Spleen (tissue), 11 donors: ENCODE measurements around the gene BEST1. TPM values are rescaled to one million over a fixed set of nuclear protein-coding genes. Genes with fewer than 3 reads are reported as not detected.

Source experiments
- DNase-seq: peaks from one replicate; pipeline ENCODE4 v3.0.0-alpha.2; 2020
- H3K27ac ChIP-seq, 8 donors: fragments of 200-600 bp; sonication (generic) in 7 of 8; 1 replicate in 4 of 8; 2 replicates in 4 of 8; pipeline versions ENCODE4 v1.5.0 to v1.8.0; 2016 to 2021; ENCODE audit warnings: inconsistent platforms in 4 of 8, mild to moderate bottlenecking in 4 of 8, moderate library complexity in 1 of 8
- H3K27me3 ChIP-seq, 7 donors: fragments of 200-600 bp; sonication (generic) in 6 of 7; replicated peaks in 1 of 7; 1 replicate in 4 of 7; 2 replicates in 3 of 7; pipeline versions ENCODE4 v1.5.0 to v1.8.0; 2016 to 2021; ENCODE audit warnings: inconsistent platforms in 3 of 7, mild to moderate bottlenecking in 1 of 7
- H3K36me3 ChIP-seq, 6 donors: fragments of 200-600 bp; sonication (generic) in 5 of 6; 1 replicate in 4 of 6; 2 replicates in 2 of 6; pipeline versions ENCODE4 v1.5.0 to v1.8.0; 2016 to 2021; ENCODE audit warnings: inconsistent platforms in 2 of 6
- H3K4me1 ChIP-seq, 6 donors: fragments of 200-600 bp; sonication (generic) in 5 of 6; 1 replicate in 3 of 6; 2 replicates in 3 of 6; pipeline versions ENCODE4 v1.5.0 to v1.8.0; 2016 to 2021; ENCODE audit warnings: inconsistent platforms in 3 of 6
- H3K4me3 ChIP-seq, 8 donors: fragments of 200-600 bp; sonication (generic) in 7 of 8; 1 replicate in 4 of 8; 2 replicates in 4 of 8; pipeline versions ENCODE4 v1.5.0 to v1.8.0; 2016 to 2021; ENCODE audit warnings: inconsistent platforms in 4 of 8, mild to moderate bottlenecking in 4 of 8, moderate library complexity in 2 of 8
- H3K9me3 ChIP-seq, 8 donors: fragments of 200-600 bp; sonication (generic) in 7 of 8; 1 replicate in 4 of 8; 2 replicates in 4 of 8; pipeline versions ENCODE4 v1.5.0 to v1.8.0; 2016 to 2021; ENCODE audit warnings: inconsistent platforms in 4 of 8
- CTCF ChIP-seq, 11 experiments: fragments of 200-600 bp in 7 of 11; fragments of 450-650 bp in 4 of 11; sonication (generic) in 4 of 11; IDR thresholded peaks in 8 of 11; conservative IDR thresholded peaks in 3 of 11; 1 replicate in 7 of 11; 2 replicates in 4 of 11; pipeline versions ENCODE4 v1.4.0 to v1.8.0; 2016 to 2021; ENCODE audit warnings: antibody characterized with exemption in 11 of 11, inconsistent platforms in 4 of 11, mild to moderate bottlenecking in 1 of 11
- POLR2A ChIP-seq, 3 donors: fragments of 450-650 bp; IDR thresholded peaks; one replicate each; pipeline ENCODE4 v1.5.1; 2017; ENCODE audit warnings: antibody characterized with exemption in 3 of 3, mild to moderate bottlenecking in 1 of 3
- POLR2AphosphoS5 ChIP-seq, 3 donors: sonication (generic); formaldehyde crosslinking; IDR thresholded peaks; one replicate each; pipeline ENCODE4 v1.5.1; 2017; ENCODE audit warnings: antibody characterized with exemption in 3 of 3
- WGBS, 5 donors: extraction: QIAGEN DNeasy Blood & Tissue Kit in 3 of 5; methylation state at CpG; one replicate each; pipeline versions ENCODE4 v1.1.5 to v1.1.7; 2013 to 2018; 5-methylcytosine and 5-hydroxymethylcytosine counted together
- intact Hi-C: fragments of 100-400 bp; cut with DNase I; formaldehyde crosslinking; loops from one replicate; pipeline ENCODE4 v1.15.0; 2023; ENCODE audit warnings: low total_unique reads
- polyA plus RNA-seq, 3 donors: library from polyadenylated mRNA; stranded (reverse); fragments of 200-250 nt; gene quantifications; one replicate each; pipeline ENCODE4 v1.2.1, GENCODE V29; 2013
- total RNA-seq, 7 donors: library from RNA; depleted of rRNA in 3 of 7; stranded (reverse); fragments of >200 nt in 3 of 7; fragmentation: NEBNext Ultra II Directional in 4 of 7; extraction: Animal tissue kit (Norgen Biotek cat#: 25700) in 4 of 7; gene quantifications; one replicate each; pipeline versions ENCODE4 v1.1.0 to v1.2.1, GENCODE V29; 2016 to 2021
- donor health status: healthy with polysubstance abuse.
- donor health status: DM: no; HTN: no; CAD: no; lungs with moderate emphysema.
- donor health status: DM: no; HTN: no; CAD: no.
- donor health status: Bipolar disorder and iron deficiency.
- donor health status: healthy.
- donor health status: DM: no; HTN: no; CAD: no.
- donor health status: DM: yes; HTN: yes; CAD: no.

The BEST1 gene
- total and polyA plus RNA-seq, 10 donors, result 2.6 to 20.4 (median 10.8) TPM

- no peaks in the 10 kb centered on the region for H3K9me3 ChIP-seq
- 62 to 81% (median 68%) methylated on average over 3 of the region's 3 CpGs for WGBS, 5 donors
- H3K27me3 ChIP-seq, result peaks cover 0 to 22% (median 4%) of the 10 kb centered on the region in 7 donors
- intact Hi-C loops, result no loop called here
- peak overlapping the region in 2 of 8 donors; percentile 40 to 100 for H3K27ac ChIP-seq
- no peak overlapping the region for H3K4me3 ChIP-seq
- peaks cover 16 to 84% (median 53%) of the 10 kb centered on the region in 6 donors for H3K4me1 ChIP-seq
- TF ChIP-seq CTCF (IDR thresholded peaks at IDR 0.05 in 8 of 11, conservative IDR thresholded peaks at IDR 0.05 in 3 of 11) (no peak), POLR2AphosphoS5 (IDR thresholded peaks at IDR 0.05) (no peak), POLR2A (IDR thresholded peaks at IDR 0.05) (no peak)
- DNase-seq, result no peak
- peaks cover 0 to 67% (median 3%) of the 10 kb centered on the region in 6 donors for H3K36me3 ChIP-seq
Measured at GRCh38 chr11:61958590-61958989, 8.4 kb downstream of the BEST1 start.

GRCh38 chr11:61959114-61959513 lies 9.0 kb downstream of the BEST1 start:
- TF ChIP-seq CTCF (IDR thresholded peaks at IDR 0.05 in 8 of 11, conservative IDR thresholded peaks at IDR 0.05 in 3 of 11), result no peak
- no peak for TF ChIP-seq POLR2A (IDR thresholded peaks at IDR 0.05)
- no peak for TF ChIP-seq POLR2AphosphoS5 (IDR thresholded peaks at IDR 0.05)
- H3K4me1 ChIP-seq, result peaks cover 21 to 85% (median 58%) of the 10 kb centered on the region in 6 donors
- intact Hi-C loops, result no loop called here

GRCh38 chr11:61959678-61960077 lies 9.5 kb downstream of the BEST1 start:
- Histone ChIP-seq H3K4me3 (no peak overlapping the region), H3K9me3 (no peaks in the 10 kb centered on the region), H3K36me3 (peaks cover 0 to 78% (median 11%) of the 10 kb centered on the region in 6 donors), H3K27me3 (peaks cover 0 to 15% (median 4%) of the 10 kb centered on the region in 7 donors), H3K4me1 (peaks cover 27 to 85% (median 59%) of the 10 kb centered on the region in 6 donors), H3K27ac (peak overlapping the region in 5 of 8 donors; percentile 13 to 100 (median 40))
- intact Hi-C loops, result no loop called here
- peak; percentile 71 for DNase-seq
- TF ChIP-seq POLR2AphosphoS5 (IDR thresholded peaks at IDR 0.05) (peak in 1 of 3 donors; percentile 25), POLR2A (IDR thresholded peaks at IDR 0.05) (no peak)
- WGBS, 5 donors, result 80 to 98% (median 91%) methylated on average over 6 of the region's 6 CpGs

More at GRCh38 chr11:61959114-61959513, 9.0 kb downstream of the BEST1 start:
- Histone ChIP-seq H3K9me3 (no peaks in the 10 kb centered on the region), H3K4me3 (no peak overlapping the region), H3K36me3 (peaks cover 0 to 72% (median 5%) of the 10 kb centered on the region in 6 donors), H3K27ac (peak overlapping the region in 3 of 8 donors; percentile 13 to 100 (median 40)), H3K27me3 (peaks cover 0 to 20% (median 4%) of the 10 kb centered on the region in 7 donors)
- 31 to 54% (median 41%) methylated on average over 2 of the region's 2 CpGs for WGBS, 5 donors
- peak; percentile 38 for DNase-seq

GRCh38 chr11:61960532-61960931 lies 10.4 kb downstream of the BEST1 start:
- WGBS, 5 donors, result 80 to 85% (median 84%) methylated on average over 3 of the region's 3 CpGs
- H3K27ac ChIP-seq, result peak overlapping the region in 4 of 8 donors; percentile 99 to 100 (median 100)
- H3K4me1 ChIP-seq, result peaks cover 30 to 85% (median 59%) of the 10 kb centered on the region in 6 donors
- DNase-seq, result peak; percentile 55
- TF ChIP-seq POLR2AphosphoS5 (IDR thresholded peaks at IDR 0.05) (no peak), CTCF (IDR thresholded peaks at IDR 0.05 in 8 of 11, conservative IDR thresholded peaks at IDR 0.05 in 3 of 11) (no peak), POLR2A (IDR thresholded peaks at IDR 0.05) (no peak)
- H3K9me3 ChIP-seq, result no peaks in the 10 kb centered on the region
- H3K4me3 ChIP-seq, result no peak overlapping the region
- H3K36me3 ChIP-seq, result peaks cover 0 to 86% (median 17%) of the 10 kb centered on the region in 6 donors
- intact Hi-C loops, result no loop called here
- peaks cover 0 to 6% (median 0%) of the 10 kb centered on the region in 7 donors for H3K27me3 ChIP-seq
